Activated T-helper 17 cell treated with anti-CD3 and anti-CD28 coated beads, Interleukin-2, amount 50 U/mL, for 72 hours (primary cell): ENCODE results near the gene KLF7. TPM values are rescaled to one million over a fixed set of nuclear protein-coding genes. Genes with fewer than 3 reads are reported as not detected.

Experiments
- ATAC-seq: fragments of 150-1000 bp; cut with Tn5 transposase; replicated peaks from 2 replicates; pipeline ENCODE4 v1.10.0; 2021; ENCODE audit warnings: mild to moderate bottlenecking, moderate library complexity
- H3K27ac Mint-ChIP-seq: one replicate; pipeline ENCODE4 v1.8.0; 2022; ENCODE audit warnings: mixed read lengths
- H3K27me3 Mint-ChIP-seq: one replicate; pipeline ENCODE4 v1.8.0; 2022; ENCODE audit warnings: mixed read lengths
- H3K36me3 Mint-ChIP-seq: one replicate; pipeline ENCODE4 v1.8.0; 2022; ENCODE audit warnings: low read depth, mild to moderate bottlenecking, mixed read lengths
- H3K4me1 Mint-ChIP-seq: one replicate; pipeline ENCODE4 v1.8.0; 2022; ENCODE audit warnings: mixed read lengths
- H3K4me3 Mint-ChIP-seq: one replicate; pipeline ENCODE4 v1.8.0; 2022; ENCODE audit warnings: mild to moderate bottlenecking, mixed read lengths
- H3K9me3 Mint-ChIP-seq: one replicate; pipeline ENCODE4 v1.8.0; 2022; ENCODE audit warnings: mixed read lengths
- total RNA-seq, 2 donors: library from RNA; stranded (reverse); gene quantifications; one replicate each; pipeline ENCODE4 v1.2.3, GENCODE V29; 2022

KLF7 gene
- total RNA-seq, 2 donors from 2014 or later: 32.8 to 40.6 TPM

GRCh38 chr2:207091928-207092327 lies 73.8 kb downstream of the KLF7 start:
- peak; percentile 42 for ATAC-seq
- Mint-ChIP-seq H3K9me3 (peaks cover 4% of the 10 kb centered on the region), H3K4me3 (peak overlapping the region; percentile 1), H3K27ac (no peak overlapping the region), H3K4me1 (peaks cover 20% of the 10 kb centered on the region), H3K36me3 (peaks cover 26% of the 10 kb centered on the region), H3K27me3 (no peaks in the 10 kb centered on the region)

- H3K4me3 Mint-ChIP-seq: no peak overlapping the region
- peaks cover 20% of the 10 kb centered on the region for H3K4me1 Mint-ChIP-seq
- no peak for ATAC-seq
- H3K27ac Mint-ChIP-seq: no peak overlapping the region
- peaks cover 4% of the 10 kb centered on the region for H3K9me3 Mint-ChIP-seq
- H3K36me3 Mint-ChIP-seq: peaks cover 34% of the 10 kb centered on the region
- H3K27me3 Mint-ChIP-seq: no peaks in the 10 kb centered on the region
Measured at GRCh38 chr2:207091176-207091575, 74.6 kb downstream of the KLF7 start.

GRCh38 chr2:207090389-207090788 lies 75.4 kb downstream of the KLF7 start:
- Mint-ChIP-seq H3K4me3 (no peak overlapping the region), H3K27ac (no peak overlapping the region), H3K4me1 (peaks cover 20% of the 10 kb centered on the region), H3K36me3 (peaks cover 41% of the 10 kb centered on the region), H3K9me3 (peaks cover 4% of the 10 kb centered on the region), H3K27me3 (no peaks in the 10 kb centered on the region)
- ATAC-seq: no peak

- Mint-ChIP-seq H3K36me3 (peaks cover 49% of the 10 kb centered on the region), H3K4me3 (no peak overlapping the region), H3K27ac (no peak overlapping the region), H3K4me1 (peaks cover 18% of the 10 kb centered on the region), H3K27me3 (no peaks in the 10 kb centered on the region), H3K9me3 (peaks cover 4% of the 10 kb centered on the region)
- no peak for ATAC-seq
Measured at GRCh38 chr2:207088839-207089238, 76.9 kb downstream of the KLF7 start.

- H3K36me3 Mint-ChIP-seq: peaks cover 52% of the 10 kb centered on the region
- H3K4me1 Mint-ChIP-seq: peaks cover 14% of the 10 kb centered on the region
- H3K27ac Mint-ChIP-seq: no peak overlapping the region
- no peak for ATAC-seq
- no peaks in the 10 kb centered on the region for H3K27me3 Mint-ChIP-seq
- H3K9me3 Mint-ChIP-seq: peaks cover 4% of the 10 kb centered on the region
- H3K4me3 Mint-ChIP-seq: no peak overlapping the region
Measured at GRCh38 chr2:207088276-207088675, 77.5 kb downstream of the KLF7 start.

- Mint-ChIP-seq H3K27me3 (no peaks in the 10 kb centered on the region), H3K27ac (no peak overlapping the region), H3K4me1 (peaks cover 15% of the 10 kb centered on the region), H3K36me3 (peaks cover 58% of the 10 kb centered on the region), H3K9me3 (peaks cover 4% of the 10 kb centered on the region), H3K4me3 (no peak overlapping the region)
- ATAC-seq: no peak
Measured at GRCh38 chr2:207087046-207087902, 78.5 kb downstream of the KLF7 start.

GRCh38 chr2:207086136-207086535 lies 79.6 kb downstream of the KLF7 start:
- H3K9me3 Mint-ChIP-seq: no peaks in the 10 kb centered on the region
- ATAC-seq: no peak
- no peaks in the 10 kb centered on the region for H3K27me3 Mint-ChIP-seq
- H3K4me3 Mint-ChIP-seq: no peak overlapping the region
- peaks cover 70% of the 10 kb centered on the region for H3K36me3 Mint-ChIP-seq
- H3K4me1 Mint-ChIP-seq: peaks cover 10% of the 10 kb centered on the region
- H3K27ac Mint-ChIP-seq: no peak overlapping the region

GRCh38 chr2:207085110-207085509 lies 80.6 kb downstream of the KLF7 start:
- H3K27ac Mint-ChIP-seq: no peak overlapping the region
- peaks cover 80% of the 10 kb centered on the region for H3K36me3 Mint-ChIP-seq

GRCh38 chr2:207083361-207084110 lies 82.2 kb downstream of the KLF7 start:
- peak; percentile 37 for ATAC-seq
- Mint-ChIP-seq H3K4me1 (peaks cover 4% of the 10 kb centered on the region), H3K36me3 (peaks cover 87% of the 10 kb centered on the region), H3K27ac (peak overlapping the region; percentile 64), H3K9me3 (no peaks in the 10 kb centered on the region), H3K4me3 (no peak overlapping the region), H3K27me3 (no peaks in the 10 kb centered on the region)

More at GRCh38 chr2:207085110-207085509, 80.6 kb downstream of the KLF7 start:
- peaks cover 4% of the 10 kb centered on the region for H3K4me1 Mint-ChIP-seq
- H3K9me3 Mint-ChIP-seq: no peaks in the 10 kb centered on the region
- no peak for ATAC-seq
- H3K27me3 Mint-ChIP-seq: no peaks in the 10 kb centered on the region
- no peak overlapping the region for H3K4me3 Mint-ChIP-seq

GRCh38 chr2:207082619-207083018 lies 83.1 kb downstream of the KLF7 start:
- Mint-ChIP-seq H3K27me3 (no peaks in the 10 kb centered on the region), H3K36me3 (peaks cover 78% of the 10 kb centered on the region)

GRCh38 chr2:207078186-207078798 lies 87.5 kb downstream of the KLF7 start:
- peaks cover 43% of the 10 kb centered on the region for H3K36me3 Mint-ChIP-seq
- no peaks in the 10 kb centered on the region for H3K27me3 Mint-ChIP-seq
- no peak for ATAC-seq
- peaks cover 24% of the 10 kb centered on the region for H3K4me1 Mint-ChIP-seq
- no peaks in the 10 kb centered on the region for H3K9me3 Mint-ChIP-seq
- no peak overlapping the region for H3K27ac Mint-ChIP-seq
- no peak overlapping the region for H3K4me3 Mint-ChIP-seq

More at GRCh38 chr2:207082619-207083018, 83.1 kb downstream of the KLF7 start:
- no peak for ATAC-seq
- Mint-ChIP-seq H3K27ac (peak overlapping the region; percentile 64), H3K4me3 (no peak overlapping the region), H3K9me3 (no peaks in the 10 kb centered on the region), H3K4me1 (peaks cover 4% of the 10 kb centered on the region)

- peaks cover 34% of the 10 kb centered on the region for H3K36me3 Mint-ChIP-seq
- no peaks in the 10 kb centered on the region for H3K9me3 Mint-ChIP-seq
- no peak overlapping the region for H3K4me3 Mint-ChIP-seq
- H3K27ac Mint-ChIP-seq: no peak overlapping the region
- ATAC-seq: no peak
- no peaks in the 10 kb centered on the region for H3K27me3 Mint-ChIP-seq
- H3K4me1 Mint-ChIP-seq: peaks cover 26% of the 10 kb centered on the region
Measured at GRCh38 chr2:207077266-207077665, 88.5 kb downstream of the KLF7 start.

GRCh38 chr2:207075456-207075855 lies 90.3 kb downstream of the KLF7 start:
- no peaks in the 10 kb centered on the region for H3K9me3 Mint-ChIP-seq
- no peak overlapping the region for H3K27ac Mint-ChIP-seq
- H3K36me3 Mint-ChIP-seq: peaks cover 16% of the 10 kb centered on the region
- H3K27me3 Mint-ChIP-seq: peaks cover 4% of the 10 kb centered on the region
- ATAC-seq: no peak
- peaks cover 26% of the 10 kb centered on the region for H3K4me1 Mint-ChIP-seq
- H3K4me3 Mint-ChIP-seq: no peak overlapping the region

- Mint-ChIP-seq H3K9me3 (no peaks in the 10 kb centered on the region), H3K4me1 (peaks cover 26% of the 10 kb centered on the region), H3K27ac (peak overlapping the region; percentile 88), H3K4me3 (peak overlapping the region; percentile 85), H3K27me3 (peaks cover 9% of the 10 kb centered on the region), H3K36me3 (peaks cover 2% of the 10 kb centered on the region)
- ATAC-seq: peak; percentile 90
Measured at GRCh38 chr2:207073801-207074678, 91.7 kb downstream of the KLF7 start.
